HL-60 (cell line): ENCODE data around the gene TOX4.
"Not testable (repeated sequence)": the region's sequence is repeated elsewhere in the genome, so short reads cannot be mapped to it uniquely, and the experiment has no call there.

Experiments used
- DNase-seq, 2 experiments: peaks; one replicate each; pipeline ENCODE4 v3.0.0-alpha.2; 2010 to 2020; ENCODE audit warnings: low read depth in 1 of 2, low spot score in 1 of 2
- H3K27ac ChIP-seq: fragments of 250-450 bp; sonication (Bioruptor Pico); replicated peaks from 2 replicates; pipeline ENCODE4 v1.5.1; 2020; ENCODE audit warnings: mild to moderate bottlenecking, moderate library complexity
- H3K27me3 ChIP-seq: fragments of 250-450 bp; sonication (Bioruptor Pico); 2 replicates; pipeline ENCODE4 v1.5.1; 2021; ENCODE audit warnings: mild to moderate bottlenecking, moderate library complexity; ENCODE audit not compliant: insufficient read depth, poor library complexity, severe bottlenecking
- H3K4me3 ChIP-seq: replicated peaks from 2 replicates; pipeline ENCODE4 v1.5.1; 2011; ENCODE audit warnings: mild to moderate bottlenecking, control low read depth, low read length; ENCODE audit not compliant: insufficient read depth
- CTCF ChIP-seq: IDR thresholded peaks from one replicate; pipeline ENCODE4 v1.5.1; 2011; ENCODE audit warnings: low read length, control low read depth, inconsistent platforms; ENCODE audit not compliant: insufficient read depth
- GABPA ChIP-seq: IDR thresholded peaks from 2 replicates; pipeline ENCODE4 v1.6.1; 2012; ENCODE audit warnings: low read depth
- POLR2AphosphoS5 ChIP-seq: IDR thresholded peaks from 2 replicates; pipeline ENCODE4 v1.6.1; 2012; ENCODE audit warnings: low read depth
- REST ChIP-seq: IDR thresholded peaks from 2 replicates; pipeline ENCODE4 v1.6.1; 2012; ENCODE audit warnings: low read depth; ENCODE audit not compliant: insufficient replicate concordance
- SPI1 ChIP-seq: IDR thresholded peaks from 2 replicates; pipeline ENCODE4 v1.6.1; 2012; ENCODE audit warnings: low read depth, mild to moderate bottlenecking, borderline replicate concordance

TOX4 gene

GRCh38 chr14:21543521-21543960 is 66.5 kb downstream of the TOX4 start:
- peaks cover 4% of the 10 kb centered on the region for H3K27me3 ChIP-seq
- no peak for TF ChIP-seq REST
- no peak for TF ChIP-seq POLR2AphosphoS5
- no peak for TF ChIP-seq GABPA
- TF ChIP-seq CTCF = no peak
- TF ChIP-seq SPI1 = no peak
- H3K27ac ChIP-seq = no peak overlapping the region
- no peak overlapping the region for H3K4me3 ChIP-seq
- DNase-seq = no peak

DNA sequence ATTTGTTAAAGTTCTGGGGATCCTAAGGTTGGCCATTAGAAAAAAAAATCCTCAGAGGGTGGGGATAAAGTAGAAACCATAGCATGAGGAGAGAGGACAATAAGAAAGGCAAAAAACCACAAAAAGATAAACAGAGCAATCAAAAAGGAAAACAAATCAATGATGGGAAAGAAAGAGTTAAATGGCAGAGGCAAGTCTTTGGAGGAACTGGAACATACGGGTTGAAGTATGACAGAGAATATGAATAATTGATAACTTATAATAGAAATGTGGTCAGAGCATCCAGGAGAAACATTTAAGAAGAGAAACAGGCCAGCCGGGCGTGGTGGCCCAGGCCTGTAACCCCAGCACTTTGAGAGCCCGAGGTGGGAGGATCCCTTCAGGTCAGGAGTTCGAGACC is 67.0 kb downstream of the TOX4 start:
- H3K4me3 ChIP-seq = no peak overlapping the region
- H3K27me3 ChIP-seq = peaks cover 4% of the 10 kb centered on the region
- no peak overlapping the region for H3K27ac ChIP-seq
- TF ChIP-seq GABPA (no peak), SPI1 (no peak), REST (no peak), CTCF (no peak), POLR2AphosphoS5 (no peak)
- DNase-seq = no peak

DNA sequence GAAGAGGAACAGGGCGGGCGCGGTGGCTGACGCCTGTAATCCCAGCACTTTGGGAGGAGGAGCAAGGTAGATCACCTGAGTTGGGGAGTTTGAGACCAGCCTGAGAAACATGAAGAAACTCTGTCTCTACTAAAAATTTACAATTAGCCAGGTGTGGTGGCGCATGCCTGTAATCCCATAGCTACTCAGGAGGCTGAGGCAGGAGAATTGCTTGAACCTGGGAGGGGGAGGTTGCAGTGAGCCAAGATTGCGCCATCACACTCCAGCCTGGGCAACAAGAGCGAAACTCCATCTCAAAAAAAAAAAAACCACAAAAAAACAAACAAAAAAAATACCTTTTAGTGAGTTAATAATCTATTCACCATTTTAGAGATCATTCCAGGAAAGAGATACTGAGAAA is 67.6 kb downstream of the TOX4 start:
- H3K27me3 ChIP-seq, DNase-seq, H3K27ac ChIP-seq, H3K4me3 ChIP-seq: not testable (repeated sequence)
